Measurements from ENCODE around the gene PIGU.
"Not testable (repeated sequence)": the region's sequence is repeated elsewhere in the genome, so short reads cannot be mapped to it uniquely, and the experiment has no call there.

The PIGU gene

DNA sequence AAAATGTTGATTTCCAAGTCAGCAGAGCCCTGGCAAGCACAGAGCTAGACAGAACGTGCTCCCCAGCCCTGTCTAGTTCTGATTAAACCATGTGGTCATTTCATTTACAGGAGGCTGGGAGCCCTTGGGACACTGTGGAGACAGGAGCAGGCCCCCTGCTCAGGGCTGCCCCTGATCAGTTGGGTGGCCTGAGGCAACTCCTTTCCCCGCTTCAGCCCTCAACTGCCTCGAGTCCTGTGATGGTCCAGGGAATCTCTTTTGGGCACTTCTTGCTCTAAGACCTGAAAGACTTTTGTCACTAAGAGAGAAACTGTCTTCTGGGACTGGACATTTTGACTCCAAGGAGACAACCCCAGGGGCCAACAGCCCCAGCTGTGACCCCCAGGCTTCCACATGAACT is 147.2 kb downstream of the PIGU start:
- no peak for DNase-seq

DNA sequence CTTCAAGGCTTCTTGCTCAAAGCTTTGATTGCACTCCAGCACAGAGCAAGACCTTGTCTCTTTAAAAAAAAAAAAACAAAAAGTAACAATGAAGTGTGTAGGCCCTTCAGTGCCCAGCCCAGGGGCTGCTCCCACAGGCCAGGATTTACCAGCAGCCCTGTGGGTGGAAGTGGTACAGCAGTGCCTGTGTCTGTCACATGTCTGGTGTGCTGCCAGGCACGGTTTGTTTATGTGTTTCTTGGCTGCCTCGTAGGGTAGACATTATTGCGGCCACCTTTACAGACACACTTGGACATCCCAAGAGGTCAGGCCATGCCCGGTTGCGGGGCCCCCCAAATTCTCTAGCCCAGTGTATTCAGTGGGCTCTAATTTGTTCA is 148.0 kb downstream of the PIGU start:
- DNase-seq, result no peak

DNA sequence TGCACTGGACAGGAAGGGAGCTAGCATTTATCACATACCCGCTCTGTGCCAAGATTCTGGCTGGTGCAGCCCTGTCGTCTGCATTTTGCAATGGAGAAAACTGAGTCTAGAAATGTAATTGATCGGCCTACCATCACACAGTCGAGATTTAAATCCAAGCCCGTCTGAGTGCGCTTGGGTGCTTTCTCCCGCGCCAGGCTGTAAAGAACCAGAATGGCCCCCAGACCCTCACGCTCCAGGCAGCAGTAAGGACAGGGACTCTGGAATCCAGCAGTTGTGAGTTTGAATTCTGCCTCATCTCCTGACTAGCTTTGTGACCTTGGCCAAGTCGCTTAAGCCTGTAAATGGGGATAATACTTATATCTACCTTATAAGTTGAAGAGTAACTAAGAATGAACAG is 149.9 kb downstream of the PIGU start:
- no peak for DNase-seq

DNA sequence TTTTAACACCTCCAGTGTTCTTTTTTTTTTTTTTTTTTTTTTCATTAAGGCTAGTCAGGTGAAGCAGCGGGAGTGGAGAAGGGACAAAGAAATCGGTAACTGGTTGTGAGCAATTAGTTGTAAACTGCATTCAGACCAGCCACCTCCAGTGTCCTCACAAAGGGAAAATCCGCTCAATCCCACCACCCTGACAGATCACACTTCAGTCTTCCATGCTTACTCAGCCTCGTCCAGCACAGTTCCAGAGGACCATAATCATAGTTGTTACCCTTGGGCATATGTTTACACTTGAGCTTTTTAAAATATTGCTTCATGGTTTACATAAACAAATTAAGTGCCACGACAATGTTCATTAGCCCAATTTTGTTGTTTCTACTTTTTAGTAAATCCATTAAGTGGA is 150.4 kb downstream of the PIGU start:
- DNase-seq, result no peak

DNA sequence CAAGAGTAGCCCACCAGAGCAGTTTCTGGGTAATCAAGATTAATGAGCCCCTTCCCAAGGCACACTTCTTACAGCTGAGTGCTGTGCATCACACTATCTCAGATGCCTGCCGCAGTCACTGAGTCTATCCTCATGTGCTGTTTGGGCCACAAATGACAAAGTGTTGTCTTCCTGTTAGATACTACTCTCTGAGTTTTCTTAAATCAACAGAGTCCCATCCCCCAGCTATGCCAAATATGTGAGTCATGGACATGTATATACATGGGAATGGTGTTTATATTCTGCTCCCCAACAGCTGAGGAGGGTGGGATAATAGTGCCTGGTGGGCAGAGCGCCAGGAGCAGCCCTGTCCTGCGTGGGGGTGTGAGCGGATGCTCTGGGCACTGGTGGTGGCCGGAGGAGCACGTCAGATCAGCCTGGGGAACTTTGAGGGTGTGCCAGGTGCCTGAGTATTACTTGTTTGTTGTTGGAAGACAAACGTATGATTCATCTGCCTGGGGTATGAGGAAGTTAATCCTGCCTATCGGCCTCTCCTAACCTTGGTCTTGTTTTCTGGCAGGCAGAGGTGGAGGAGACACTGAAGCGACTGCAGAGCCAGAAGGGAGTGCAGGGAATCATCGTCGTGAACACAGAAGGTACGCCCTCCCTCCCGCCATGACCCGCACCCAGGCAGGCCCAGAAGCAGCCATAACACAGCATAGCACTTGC is 151.0 kb downstream of the PIGU start:
- no peak for DNase-seq

DNA sequence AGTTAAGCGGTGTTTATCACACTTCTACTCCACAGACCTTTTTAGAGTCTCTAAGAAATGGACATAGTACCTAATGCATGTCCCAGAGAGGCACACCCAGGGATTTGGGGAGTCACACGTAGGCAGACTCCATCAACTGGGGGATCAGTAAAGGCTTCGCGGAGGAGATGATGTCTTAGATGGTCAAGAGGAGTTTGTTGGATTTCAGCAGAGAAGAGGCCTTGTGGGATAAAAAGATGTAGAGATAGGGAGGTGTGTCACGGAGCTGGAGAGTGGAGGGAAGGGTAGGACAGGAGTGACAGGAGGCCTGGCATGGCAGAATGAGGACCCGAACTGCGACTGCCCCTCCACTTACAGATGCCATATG is 151.6 kb downstream of the PIGU start:
- no peak for DNase-seq

DNA sequence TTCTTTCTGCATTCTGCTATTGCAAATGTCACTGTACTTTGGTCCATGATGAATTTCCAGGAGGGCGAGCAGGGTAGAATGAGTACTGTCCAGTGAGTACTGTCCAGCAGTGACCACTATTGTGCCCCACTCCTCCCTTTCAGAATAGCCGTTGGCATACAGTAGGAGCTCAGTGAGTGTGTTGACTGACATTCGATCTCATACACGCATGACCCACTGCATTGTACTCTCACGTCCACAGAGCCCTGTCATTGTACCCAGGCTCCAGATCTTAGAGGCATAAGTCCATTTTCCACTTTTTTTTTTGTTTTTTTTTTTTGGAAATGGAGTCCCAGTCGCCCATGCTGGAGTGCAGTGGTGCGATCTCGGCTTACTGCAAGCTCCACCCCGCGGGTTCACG is 152.5 kb downstream of the PIGU start:
- DNase-seq, result no peak

DNA sequence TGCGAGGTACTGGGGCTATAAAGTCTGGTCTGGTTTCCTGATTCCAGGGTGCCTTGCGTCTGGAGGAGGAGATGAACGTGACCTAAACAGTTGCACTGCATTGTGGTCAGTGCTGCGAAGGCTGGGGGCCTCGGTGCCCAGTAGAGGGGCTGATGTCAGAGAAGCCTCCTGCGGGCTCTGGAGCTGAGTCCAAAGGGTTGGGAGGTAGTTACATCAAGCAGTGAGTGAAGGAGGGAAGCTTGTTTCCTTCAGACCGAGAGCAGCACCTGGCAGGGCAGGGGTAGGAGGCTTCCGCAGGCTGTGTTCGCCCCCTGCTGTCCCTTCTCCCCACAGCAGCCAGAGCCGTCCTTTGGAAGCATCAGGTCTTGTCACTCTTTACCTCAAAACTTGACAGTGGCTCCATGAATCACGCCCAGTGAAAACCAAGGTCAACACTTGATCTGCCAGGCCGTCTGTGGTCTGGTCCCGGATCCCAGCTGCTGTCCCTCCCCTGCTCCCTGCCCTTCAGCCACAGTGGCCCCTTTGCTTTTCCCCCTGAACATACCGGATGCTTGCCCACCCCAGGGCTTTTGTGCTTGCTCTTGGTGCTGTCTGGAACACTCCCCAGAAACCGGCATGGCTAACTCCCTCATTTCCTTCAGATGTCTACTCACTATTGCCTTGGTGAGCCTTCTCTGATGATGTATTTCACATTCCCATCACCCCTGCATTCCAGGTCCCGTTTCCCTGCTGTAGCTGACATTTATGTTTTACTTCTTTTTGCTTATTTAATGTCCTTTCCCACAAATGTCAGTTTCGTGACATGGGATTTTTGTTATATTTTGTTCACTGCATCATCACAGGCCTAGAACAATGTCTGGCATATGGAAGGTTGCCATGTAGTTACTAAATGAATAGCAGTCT is 153.7 kb downstream of the PIGU start:
- peak; percentile 55 to 69 for DNase-seq

DNA sequence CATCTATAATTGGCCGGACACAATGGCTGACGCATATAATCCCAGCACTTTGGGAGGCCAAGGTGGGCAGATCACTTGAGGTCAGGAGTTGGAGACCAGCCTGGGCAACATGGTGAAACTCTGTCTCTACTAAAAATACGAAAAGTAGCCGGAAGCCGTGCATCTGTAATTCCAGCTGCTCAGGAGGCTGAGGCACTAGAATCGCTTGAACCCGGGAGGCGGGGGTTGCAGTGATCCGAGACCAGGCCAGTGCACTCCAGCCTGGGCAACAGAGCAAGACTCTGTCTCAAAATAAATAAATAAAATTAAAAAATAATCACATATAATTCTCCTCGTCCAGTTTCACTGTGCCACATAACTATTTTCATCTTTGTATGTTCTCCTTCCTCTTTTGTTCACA is 157.1 kb downstream of the PIGU start:
- not testable (repeated sequence) for DNase-seq

DNA sequence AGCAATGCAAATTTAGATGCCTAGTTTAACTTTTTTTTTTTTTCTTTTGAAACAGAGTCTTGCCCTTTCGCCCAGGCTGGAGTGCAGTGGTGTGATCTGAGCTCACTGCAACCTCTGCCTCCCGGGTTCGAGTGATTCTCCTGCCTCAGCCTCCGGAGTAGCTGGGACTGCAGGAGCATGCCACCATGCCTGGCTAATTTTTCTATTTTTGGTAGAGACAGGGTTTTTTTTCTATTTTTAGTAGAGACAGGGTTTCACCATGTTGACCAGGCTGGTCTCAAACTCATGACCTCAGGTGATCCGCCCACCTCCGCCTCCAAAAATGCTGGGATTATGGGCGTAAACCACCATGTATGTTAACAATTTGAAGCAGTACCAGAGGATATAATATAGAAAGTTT is 158.0 kb downstream of the PIGU start:
- not testable (repeated sequence) for DNase-seq

DNA sequence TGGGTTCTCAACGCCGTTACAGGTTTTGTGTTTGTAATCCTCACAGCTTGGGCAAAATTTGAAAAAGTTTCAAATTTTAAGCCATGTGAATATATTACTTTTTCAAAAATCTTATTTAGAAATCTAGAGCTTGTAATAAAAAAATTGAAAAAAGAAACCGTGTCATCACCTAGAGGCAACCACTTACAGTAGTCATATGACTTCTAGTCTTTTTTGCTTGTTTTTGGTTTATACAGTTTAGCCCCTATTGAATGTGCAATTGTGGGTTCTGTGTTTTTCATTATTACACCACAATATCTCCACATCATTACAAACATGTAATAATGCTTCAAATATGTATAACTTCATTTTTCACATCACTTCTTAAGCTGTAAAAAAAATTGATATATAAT is 159.8 kb downstream of the PIGU start:
- no peak for DNase-seq

DNA sequence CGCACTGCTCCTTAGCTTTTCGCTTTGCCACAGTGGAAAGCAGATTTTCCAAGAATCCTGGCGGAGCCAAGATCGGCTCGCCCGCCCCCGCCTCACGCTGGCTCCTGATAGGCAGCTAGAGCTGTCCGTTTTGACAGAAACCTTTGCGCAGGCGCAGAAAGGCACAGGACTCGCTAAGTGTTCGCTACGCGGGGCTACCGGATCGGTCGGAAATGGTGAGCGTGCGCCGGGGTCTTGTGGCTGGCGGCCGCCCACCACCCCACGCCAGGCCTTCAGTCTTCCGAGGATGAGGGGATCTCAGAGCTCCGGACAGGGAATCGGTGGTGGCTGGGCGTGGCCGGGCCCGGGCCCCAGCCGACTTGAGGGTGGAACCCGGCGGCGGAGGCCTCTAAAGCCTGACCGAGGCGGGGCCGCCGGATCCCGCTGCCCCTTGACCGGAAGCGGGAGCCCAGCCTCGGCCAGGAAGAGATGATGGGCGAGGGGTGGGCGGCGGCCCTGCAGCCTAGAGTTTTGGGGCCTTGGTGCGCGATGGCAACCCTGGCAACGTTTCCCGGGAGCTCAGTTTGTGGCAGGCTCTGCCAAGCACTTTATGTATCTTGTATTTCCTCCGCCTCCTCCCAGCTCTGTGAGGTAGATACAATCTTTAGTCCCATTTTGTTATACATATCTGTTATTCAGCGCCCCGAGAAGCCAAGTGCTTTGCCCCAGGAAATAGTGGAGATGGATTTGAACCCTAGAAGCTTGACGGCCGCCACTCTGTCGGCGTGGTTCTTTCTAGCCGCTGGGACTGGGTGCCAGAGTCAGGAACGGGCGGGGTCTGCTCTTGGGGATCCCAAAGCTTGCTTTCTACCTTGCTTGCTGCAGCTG is 160.4 kb downstream of the PIGU start, which contains the start of gene DYNLRB1:
Gene DYNLRB1, plus strand, starts transcription at position 176 of the 867 bp plus-strand sequence. Its CDS starts 37 bp downstream, at position 213.
- peak; percentile 97 for DNase-seq

DNA sequence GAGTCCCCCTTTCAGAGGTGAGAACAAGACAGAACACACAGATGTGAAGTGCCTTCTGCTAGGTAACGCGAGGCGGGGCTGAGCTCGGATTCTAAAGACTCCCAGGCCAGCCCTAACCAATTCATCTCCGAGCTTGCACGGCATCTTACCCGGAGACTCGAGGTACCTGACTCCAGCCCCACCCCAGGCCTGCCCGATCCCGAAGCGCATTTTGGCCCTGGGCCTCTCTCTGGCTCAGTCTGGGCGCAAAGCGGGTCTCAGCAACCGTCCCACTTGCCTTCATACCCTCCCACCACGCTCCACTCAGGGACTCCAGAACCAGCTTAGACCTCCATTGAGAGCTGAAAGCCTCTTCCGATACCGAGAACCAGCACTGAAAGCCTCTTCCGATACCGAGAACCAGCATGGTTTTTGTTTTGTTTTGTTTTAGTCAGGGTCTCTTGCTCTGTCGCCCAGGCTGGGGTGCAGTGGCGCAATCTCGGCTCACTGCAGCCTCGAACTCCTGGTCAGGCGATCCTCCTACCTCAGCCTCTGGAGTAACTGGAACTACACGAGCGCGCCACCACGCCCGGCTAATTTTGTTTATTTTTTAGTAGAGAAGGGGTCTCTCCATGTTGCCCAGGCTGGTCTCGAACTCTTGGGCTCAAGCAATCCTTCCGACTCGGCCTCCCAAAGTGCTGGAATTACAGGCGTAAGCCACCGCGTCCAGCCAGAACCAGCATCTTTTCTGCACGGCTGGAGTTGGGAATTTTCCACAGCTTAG is 161.2 kb downstream of the PIGU start:
- DNase-seq, result peak; percentile 67 to 75

DNA sequence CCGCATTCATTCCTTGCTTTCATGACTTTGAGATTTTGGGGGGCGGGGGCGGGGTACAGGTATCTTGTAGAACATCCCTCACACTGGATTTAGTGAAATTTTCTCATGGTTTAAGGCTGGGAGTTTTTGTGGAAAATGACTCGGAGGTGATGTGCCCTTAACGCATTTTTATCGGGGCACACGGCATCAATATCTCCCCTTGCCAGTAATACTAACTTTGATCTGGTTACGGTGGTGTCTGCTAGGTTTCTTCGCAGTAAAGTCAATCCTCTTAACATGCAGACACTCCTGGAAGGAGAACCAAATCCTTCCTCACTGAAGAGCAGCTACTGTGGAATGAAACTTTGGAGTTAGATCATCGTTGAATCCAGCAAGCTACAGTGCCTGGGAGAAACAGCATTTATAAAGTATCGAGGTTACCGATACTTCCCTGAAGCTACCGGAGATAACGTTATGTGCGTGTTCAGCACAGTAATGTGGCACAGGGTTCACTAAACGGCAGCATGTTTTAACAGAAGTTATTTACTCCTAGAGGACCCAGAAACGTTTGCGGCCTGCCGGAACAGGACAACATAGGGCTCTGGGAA is 161.9 kb downstream of the PIGU start:
- DNase-seq, result no peak

DNA sequence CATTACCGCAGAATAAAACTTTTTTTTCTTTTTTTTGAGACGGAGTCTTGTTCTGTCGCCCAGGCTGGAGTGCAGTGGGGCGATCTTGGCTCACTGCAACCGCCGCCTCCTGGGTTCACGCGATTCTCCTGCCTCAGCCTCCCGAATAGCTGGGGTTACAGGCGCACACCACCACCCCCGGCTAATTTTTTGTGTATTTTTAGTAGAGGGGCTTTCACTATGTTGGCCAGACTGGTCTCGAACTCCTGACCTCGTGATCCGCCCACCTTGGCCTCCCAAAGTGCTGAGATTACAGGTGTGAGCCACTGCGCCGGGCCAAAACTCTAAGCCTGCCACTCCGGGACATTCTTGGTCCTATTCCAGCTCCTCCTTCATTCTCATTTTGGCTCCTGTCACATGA is 162.9 kb downstream of the PIGU start:
- not testable (repeated sequence) for DNase-seq

DNA sequence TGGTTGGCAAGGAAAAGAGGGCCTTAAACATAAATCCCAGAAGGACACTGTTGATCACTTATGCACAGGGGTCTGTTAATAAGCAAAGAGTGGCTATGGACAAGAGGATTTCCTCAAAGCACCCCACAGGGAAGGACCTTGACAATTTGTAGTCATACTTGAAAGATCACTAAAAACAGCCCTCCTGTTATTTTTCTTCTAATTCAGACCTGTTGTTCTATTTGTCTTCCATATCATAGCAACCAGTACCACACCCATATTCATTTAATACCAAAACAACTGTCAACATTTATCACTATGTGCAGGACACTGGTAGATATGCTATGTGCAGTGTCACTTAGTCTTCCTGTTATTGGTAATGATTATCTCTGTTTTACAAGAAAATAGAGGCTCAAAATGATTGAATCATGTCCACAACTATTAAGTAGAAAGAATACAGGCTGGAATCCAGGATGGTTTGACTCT is 163.9 kb downstream of the PIGU start:
- DNase-seq, result no peak

DNA sequence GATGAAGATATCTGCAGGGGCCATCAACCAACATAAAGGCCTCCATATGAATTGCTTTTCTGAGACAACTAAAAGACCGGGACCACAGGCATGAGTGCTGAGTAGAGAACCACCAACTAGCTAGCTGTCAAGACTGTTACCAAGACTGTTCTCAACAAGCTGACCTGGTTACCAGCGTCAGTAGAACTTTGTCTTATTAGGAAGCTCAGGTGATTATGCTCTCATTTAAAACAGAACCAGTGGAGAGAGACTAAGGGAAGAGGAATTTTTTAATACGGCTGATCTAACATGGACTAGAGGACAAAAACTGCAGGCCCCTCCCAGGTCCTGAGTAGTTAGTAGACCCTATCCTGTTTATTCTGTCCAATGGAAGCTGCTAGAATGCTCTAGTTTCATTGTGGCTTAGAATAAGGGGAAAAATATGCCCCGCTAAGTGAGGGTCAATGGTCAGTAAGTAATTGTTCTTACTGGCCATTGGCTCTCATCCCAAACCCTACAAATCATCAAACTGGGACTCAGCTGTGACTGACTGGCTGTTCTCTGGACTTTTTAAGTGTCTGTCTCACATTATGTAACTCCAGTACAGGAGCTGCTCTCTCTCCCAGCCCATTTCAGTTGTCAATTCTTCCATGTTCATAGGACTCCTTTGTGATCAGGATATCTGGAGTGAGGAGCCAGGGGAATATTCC is 164.5 kb downstream of the PIGU start:
- no peak for DNase-seq

DNA sequence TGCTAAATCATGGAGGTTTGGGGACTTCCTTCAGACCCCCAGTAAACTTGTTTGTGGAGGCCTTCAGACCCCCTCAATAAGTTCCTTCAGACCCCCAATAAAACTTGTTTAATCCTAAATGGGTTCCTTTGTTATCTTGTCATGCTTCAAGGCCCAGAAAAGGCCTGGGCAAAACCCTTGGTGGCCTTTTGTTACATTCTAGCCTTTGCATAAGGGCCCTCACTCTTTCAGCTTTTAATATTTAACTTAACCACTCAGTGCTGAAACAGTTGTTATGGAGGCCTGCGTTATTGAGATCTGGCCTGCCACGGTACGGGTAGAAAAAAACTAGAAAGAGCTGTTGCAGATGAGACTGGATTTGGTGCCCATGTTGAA is 165.0 kb downstream of the PIGU start:
- DNase-seq, result no peak

DNA sequence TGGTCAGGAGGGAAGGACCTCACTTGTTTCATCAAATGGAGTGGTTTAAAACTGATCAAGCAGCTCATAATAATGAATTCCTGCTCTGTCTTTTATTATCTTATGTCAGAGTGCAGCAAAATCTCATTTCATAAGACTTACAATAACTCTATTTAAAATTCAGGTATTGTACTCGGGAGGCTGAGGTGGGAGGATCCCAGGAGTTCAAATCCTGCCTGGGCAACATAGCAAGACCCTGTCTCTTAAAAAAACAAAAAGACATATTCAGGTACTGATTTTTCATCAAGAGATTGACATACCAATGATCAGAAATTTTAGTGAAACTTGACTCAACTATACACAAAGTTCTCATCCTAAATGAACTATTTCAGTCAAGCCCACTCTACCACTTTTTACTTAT is 166.3 kb downstream of the PIGU start:
- no peak for DNase-seq

All from activated CD4-positive, alpha-beta T cell treated with anti-CD3 and anti-CD28 coated beads, Interleukin-2, amount 50 U/mL, for 48 hours (primary cell).